OCI-LY1 (cell line): ENCODE measurements around the gene NOP14.

Experiments
- CTCF ChIP-seq: fragments of 200-600 bp; sonication (generic), shearing (Covaris generic); IDR thresholded peaks from 2 replicates; pipeline ENCODE4 v1.5.1; 2017; ENCODE audit warnings: mild to moderate bottlenecking, antibody characterized with exemption, low read length, moderate library complexity, mixed read lengths
- EZH2 ChIP-seq: fragments of 200-600 bp; sonication (generic), shearing (Covaris generic); IDR thresholded peaks from 2 replicates; pipeline ENCODE4 v1.8.0; 2017; ENCODE audit warnings: borderline replicate concordance, mixed run types, mild to moderate bottlenecking, antibody characterized with exemption, low read length, moderate library complexity, mixed read lengths

- TF ChIP-seq CTCF (no peak), EZH2 (no peak)
These were observed 29.0 kb downstream of the NOP14 start for GRCh38 chr4:2934077-2934812.
